ENCODE results near the gene NCOA5.

NCOA5 gene

GRCh38 chr20:46089167-46089416 lies 670 bp downstream of the NCOA5 start:
- no peak for DNase-seq

- DNase-seq = no peak
Measured at GRCh38 chr20:46088409-46089166, 1.2 kb downstream of the NCOA5 start.

DNA sequence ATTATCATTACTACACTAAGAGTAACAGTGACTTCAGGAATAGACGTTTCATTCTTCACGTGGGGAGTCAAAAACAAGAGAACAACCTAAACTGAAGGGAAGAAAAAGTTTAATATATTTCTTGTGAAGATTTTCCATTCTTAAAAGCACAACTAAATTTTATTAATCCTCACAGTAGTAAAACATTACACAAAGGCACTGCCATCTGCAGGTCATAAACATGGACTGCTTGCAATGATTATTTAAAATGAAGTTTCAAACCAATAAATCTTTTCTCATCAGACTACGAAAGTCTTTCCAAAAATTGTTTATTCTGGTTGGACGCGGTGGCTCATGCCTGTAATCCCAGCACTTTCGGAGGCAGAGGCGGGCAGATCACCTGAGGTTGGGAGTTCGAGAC lies 2.6 kb downstream of the NCOA5 start:
- DNase-seq = no peak

- no peak for DNase-seq
Measured at GRCh38 chr20:46085179-46085851, 4.4 kb downstream of the NCOA5 start.

- DNase-seq = no peak
Measured at GRCh38 chr20:46084805-46085178, 5.0 kb downstream of the NCOA5 start.

- DNase-seq = no peak
Measured at GRCh38 chr20:46083531-46084061, 6.2 kb downstream of the NCOA5 start.

DNA sequence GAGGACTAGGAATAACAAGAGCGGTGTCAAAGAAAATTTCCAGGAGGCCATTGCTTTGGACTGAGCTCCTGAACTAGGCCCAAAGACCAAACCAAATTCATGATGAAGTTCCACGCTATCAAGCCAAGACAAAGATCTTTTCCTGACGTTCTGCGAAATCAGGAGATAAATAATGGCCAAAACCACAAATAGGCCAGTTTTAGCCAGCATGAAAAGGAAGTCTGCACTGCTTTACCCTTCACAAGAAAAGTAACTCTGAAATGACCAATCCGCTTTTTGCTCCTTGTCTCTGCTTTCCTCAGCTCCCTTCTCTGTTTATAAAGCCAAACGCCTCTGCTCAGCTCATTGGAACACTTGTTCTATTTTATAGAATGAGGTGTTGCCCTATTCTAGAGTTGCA lies 6.7 kb downstream of the NCOA5 start:
- DNase-seq = no peak

GRCh38 chr20:46081074-46081473 lies 8.7 kb downstream of the NCOA5 start:
- DNase-seq = no peak

- no peak for DNase-seq
Measured at GRCh38 chr20:46078954-46079353, 10.8 kb downstream of the NCOA5 start.

GRCh38 chr20:46077642-46078305 lies 12.0 kb downstream of the NCOA5 start:
- DNase-seq = no peak

DNA sequence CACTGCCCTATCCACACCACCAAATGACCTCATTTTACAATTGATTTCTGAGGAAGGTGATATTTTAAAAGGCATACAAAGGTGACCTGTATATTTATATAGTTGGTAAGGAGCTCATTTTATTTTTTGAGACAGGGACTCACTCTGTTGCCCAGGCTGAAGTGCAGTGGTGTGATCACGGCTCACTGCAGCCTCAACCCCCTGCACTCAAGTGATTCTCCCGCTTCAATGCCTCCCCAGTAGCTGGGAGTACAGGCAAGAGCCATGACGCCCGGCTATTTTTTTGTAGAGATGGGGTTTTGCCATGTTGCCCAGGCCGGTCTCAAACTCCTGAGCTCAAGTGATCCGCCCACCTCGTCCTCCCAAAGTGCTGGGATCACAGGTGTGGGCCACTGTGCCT lies 13.0 kb downstream of the NCOA5 start:
- no peak for DNase-seq

DNA sequence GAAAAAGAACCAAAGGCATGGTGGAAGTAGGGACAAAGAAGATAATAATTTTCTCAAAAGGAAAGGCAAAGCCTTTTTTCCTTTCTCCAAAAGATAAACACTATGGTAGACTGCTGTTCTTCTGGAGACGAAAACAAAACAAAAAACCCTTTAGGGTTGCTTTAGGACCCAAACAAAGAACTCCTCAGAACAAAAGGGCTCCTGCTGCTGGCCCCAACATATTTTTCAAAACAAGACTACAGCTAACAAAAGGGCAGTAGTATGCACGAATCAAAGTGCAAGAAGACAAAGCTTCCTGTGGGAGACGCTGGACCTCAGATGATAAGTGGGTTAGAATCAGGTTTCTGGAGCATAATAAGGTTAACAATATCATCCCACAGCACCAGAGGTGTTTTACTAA lies 15.8 kb downstream of the NCOA5 start:
- no peak for DNase-seq

GRCh38 chr20:46073443-46073842 lies 16.3 kb downstream of the NCOA5 start:
- no peak for DNase-seq

GRCh38 chr20:46073024-46073423 lies 16.7 kb downstream of the NCOA5 start:
- no peak for DNase-seq

GRCh38 chr20:46071573-46071972 lies 18.2 kb downstream of the NCOA5 start:
- no peak for DNase-seq

- DNase-seq = no peak
Measured at GRCh38 chr20:46070215-46070900, 19.4 kb downstream of the NCOA5 start.

DNA sequence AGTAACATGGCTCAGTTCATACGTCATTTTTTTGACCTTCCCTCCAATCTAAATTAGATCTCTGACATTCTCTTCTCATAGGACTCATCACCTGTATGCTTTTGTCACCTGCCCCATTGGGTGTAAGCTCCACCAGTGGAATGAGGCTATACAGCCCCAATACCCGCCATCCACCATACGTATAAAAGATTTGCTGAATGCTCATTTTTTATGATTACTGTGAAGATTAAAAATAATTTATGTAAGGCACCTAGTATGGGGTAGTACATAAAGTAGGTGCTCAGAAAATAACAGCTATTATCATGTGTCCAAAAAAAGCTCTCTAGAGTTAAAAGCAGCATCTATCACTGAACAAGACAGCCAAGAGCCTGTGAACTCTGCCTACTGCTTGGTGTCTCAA lies 24.1 kb downstream of the NCOA5 start:
- DNase-seq = no peak

DNA sequence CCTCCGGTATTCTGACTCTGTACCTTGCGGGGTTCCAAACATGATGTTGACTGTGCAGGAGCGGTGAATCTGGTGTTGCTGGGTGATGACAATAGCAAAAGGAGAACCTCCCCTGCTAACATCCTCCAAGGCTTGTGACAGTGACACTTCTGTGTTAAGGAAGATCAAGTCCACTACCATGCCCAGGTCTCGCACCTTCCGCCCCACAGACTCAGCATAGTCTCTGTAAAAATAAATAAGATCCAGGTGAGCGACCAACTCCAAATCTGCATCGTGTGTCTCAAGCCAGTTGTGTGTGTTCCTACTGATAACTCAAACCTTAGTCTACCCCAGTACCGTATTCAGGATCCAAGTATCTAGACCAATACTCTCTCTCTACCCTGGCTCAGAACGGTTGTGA lies 24.8 kb downstream of the NCOA5 start:
- DNase-seq = no peak

DNA sequence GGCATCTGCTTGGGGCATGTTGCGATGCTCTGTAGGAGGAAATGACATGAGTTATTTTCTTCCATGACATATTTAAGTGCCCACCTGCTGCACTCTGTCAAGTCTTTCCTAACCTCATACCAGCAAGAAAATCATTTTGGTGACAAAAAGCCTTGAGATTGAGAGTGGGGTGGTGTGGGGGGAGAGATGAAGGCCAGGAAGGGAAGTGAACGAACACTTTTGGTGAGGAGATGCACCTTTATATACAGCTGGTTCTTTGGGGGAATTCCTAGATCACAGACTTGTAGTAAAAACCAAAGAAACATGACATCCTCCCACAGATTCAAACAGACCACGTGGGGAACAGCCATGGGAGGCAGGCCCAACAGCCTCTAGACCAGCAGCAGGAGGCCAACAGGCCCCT lies 26.1 kb downstream of the NCOA5 start:
- peak in 1 of 5 donors; percentile 33 for DNase-seq

DNA sequence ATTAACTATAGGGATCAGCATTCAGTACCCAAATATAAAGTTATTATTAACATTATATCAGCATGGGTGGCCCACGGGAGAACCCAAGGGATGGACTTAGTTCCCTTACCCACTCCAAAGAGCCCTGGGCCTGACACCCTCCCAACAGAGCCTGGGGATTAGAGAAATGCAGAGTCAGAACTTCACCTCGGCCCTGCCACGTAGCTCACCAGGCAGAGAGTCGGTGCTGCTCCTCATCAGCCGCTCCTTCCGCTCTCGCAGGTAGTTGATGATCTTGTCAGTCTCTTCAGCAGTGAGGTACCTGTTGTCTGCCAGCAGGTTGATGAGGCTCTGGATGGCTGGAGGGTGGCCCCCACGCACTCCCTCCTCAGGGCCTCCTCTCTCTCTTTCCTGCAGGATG lies 26.6 kb downstream of the NCOA5 start:
- no peak for DNase-seq

- no peak for DNase-seq
Measured at GRCh38 chr20:46062621-46063020, 27.1 kb downstream of the NCOA5 start.

GRCh38 chr20:46062151-46062550 lies 27.6 kb downstream of the NCOA5 start:
- DNase-seq = no peak

- DNase-seq = no peak
Measured at GRCh38 chr20:46060975-46061374, 28.8 kb downstream of the NCOA5 start.
